Raji (cell line): ENCODE data around the gene TTF2.

Experiments used
- POLR2A ChIP-seq: IDR thresholded peaks from 2 replicates; pipeline ENCODE4 v1.6.1; 2011; ENCODE audit warnings: low read depth, low read length, control low read depth; ENCODE audit not compliant: insufficient read depth

Gene TTF2

DNA sequence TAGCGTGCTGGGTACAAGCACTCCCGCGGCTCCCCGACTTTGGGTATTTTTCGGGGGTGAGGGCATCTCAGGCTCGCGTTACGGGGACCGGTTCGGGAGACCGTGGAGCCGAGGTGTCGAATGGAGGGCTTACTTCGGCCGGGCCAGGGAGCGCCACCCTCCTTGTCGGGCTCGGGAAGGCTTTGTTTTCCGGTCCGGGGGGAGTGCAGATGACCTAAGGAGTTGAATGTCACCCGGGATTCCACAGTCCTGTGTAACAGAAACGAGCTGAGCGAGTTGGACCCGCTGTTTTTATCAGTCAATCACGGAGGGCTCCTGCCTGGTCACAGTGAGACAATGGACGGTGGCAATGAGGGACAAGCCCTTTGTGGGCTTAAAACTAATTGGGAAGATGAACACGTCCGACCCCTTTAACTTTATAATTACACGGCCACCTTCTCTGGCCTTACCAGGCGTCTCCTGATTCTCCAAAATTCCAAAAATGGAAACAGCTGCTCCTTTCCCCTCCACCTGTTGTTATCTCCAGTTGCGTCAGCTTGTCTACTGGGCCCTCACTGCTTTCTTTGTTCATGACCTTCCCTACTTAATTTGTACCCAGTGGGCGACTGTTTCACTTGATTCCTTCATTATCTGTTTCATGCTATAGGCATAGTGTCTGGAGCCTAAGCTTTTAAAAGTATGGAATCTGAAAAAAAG, 62.4 kb downstream of the TTF2 start:
- TF ChIP-seq POLR2A: no peak

DNA sequence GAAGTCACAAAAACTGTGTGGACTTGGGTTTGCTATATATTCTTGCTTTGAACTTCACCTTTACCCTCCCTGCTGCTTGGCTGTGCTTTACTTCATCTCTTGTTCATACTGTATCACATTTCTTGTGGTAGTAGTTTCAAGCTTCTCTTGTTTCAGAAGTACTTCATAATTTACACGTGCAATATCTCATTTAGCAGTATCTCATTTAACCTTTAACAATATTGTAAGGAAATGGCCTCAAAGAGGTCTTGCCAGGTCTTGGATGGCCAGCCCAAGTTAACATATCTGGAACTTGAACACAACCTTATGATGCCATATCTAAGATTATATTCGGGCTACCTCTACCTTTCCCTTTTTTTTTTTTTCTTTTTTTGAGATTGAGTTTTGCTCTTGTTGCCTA, 63.1 kb downstream of the TTF2 start:
- no peak for TF ChIP-seq POLR2A

DNA sequence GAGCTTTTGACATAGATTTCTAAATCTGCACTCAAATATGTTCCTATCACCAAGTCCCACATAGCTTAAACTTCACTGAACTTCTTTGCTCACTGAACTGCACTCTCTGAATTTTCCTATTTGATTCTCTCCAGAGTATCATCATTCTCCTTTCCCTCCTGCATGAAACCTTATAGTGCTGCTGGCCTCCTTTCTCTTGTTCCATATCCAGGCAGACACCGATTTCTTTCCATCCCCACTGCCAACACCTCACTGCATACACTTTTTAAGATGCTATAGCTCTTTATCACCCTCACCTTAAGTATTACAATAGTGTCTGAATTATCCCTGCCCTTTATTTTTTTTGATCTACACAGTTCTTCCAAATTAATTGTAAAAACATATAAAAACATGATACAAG, 64.5 kb downstream of the TTF2 start:
- TF ChIP-seq POLR2A: no peak

DNA sequence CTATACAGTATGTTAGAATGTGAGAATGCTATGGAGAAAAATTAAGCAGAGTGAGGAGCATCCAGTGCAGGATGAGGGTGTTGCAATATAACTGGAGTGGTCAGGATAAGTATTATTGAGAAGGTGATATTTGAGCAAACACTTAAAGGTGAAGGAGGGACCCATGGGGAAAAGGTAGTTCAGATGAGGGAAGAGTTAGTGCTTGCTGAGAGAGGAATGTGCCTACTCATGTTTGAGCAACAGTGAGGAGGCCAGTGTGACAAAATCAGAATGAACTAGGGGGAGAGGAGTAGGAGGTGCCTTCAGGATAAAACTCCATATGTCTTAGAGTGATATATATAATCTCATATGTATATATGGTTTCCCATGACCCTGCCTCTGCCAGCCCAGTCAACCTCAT, 67.7 kb downstream of the TTF2 start:
- no peak for TF ChIP-seq POLR2A

DNA sequence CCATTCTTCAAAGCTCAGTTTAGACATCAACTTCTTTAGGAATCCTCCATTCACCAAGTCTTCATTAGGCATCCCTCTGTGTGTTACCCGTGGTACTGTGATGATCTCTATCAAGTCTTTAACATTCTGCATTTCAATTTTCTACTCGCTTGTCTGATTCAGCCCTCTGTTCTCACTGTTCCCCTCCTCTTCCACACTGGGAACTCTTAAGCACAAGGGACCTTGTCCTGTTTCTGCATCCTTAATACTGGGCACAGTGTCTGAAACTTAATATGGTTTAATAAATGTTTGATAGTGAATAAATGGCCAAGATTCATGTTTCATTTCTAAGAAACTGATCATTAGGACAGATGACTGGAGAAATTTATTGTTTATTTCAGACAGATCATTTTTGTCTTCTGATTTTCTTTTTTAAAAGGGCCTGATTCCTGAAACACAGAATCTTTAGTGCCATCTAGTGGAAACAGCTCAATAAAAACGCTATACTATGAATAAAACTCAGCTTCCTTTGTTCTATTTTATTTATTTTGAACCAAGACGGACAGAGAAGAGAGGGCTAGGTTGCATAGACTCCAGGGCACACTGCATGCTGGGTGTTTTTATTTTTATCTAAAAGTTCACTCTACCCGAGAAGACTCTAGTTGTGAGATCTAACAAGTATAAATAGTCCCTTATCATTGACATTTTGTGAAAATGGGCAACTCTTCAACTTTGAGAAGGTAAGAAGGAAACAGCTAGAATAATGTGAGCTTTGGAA, 68.4 kb downstream of the TTF2 start:
- no peak for TF ChIP-seq POLR2A

DNA sequence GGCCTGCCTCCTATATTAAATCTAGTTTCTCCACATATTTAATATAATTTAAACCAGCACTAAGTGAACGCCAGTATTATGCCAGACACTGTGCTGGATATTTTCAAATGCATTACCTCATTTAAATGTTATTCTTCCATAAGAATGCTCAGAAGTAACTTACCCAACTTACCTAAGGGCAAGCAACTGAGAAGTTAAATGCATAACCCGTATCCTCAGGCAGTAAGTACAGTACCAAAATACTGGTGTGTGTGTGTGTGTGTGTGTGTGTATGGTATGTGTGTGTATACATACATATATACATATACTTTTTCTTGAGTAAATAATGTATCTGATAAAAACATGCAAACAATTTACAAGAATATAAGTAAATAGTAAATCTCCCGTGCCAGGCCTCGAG, 70.4 kb downstream of the TTF2 start:
- TF ChIP-seq POLR2A: no peak

DNA sequence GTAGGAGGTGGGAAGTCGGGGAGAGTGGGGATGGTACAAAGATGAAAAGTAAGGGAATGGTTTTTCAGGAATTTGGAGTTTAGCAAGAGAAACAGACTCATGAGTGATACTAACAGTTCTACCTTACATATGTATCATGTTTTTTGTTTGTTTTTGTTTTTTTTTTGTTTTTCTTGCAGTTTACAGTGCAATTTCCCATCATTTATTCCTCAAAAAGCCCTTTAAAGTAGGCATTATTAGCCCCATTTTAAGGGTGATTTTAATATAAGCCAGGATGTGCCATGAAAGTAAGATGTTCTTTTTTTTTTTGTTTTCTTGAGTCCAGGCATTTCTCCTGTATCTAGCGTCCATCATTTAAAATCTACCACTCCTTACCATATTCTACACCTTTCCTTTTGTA, 75.2 kb downstream of the TTF2 start:
- TF ChIP-seq POLR2A: no peak

DNA sequence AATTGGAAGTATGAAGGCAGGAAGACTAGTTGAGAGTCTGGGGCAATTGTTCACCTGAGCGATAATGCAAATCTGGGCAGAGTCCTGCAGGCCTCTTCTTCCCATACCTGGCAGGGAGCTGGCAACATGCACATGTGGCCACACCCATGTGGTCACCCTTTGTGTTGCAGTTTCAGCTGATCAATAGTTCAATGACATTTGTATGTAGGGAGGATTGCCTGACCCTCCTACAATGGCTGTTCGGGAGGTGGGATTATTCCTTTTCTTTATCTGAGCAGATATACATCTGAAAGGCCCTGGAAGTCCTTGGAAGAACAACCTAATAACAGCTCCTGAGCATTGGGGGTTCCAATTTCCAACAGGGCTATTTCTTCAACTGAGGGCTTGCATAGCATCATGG, 76.6 kb downstream of the TTF2 start:
- no peak for TF ChIP-seq POLR2A

DNA sequence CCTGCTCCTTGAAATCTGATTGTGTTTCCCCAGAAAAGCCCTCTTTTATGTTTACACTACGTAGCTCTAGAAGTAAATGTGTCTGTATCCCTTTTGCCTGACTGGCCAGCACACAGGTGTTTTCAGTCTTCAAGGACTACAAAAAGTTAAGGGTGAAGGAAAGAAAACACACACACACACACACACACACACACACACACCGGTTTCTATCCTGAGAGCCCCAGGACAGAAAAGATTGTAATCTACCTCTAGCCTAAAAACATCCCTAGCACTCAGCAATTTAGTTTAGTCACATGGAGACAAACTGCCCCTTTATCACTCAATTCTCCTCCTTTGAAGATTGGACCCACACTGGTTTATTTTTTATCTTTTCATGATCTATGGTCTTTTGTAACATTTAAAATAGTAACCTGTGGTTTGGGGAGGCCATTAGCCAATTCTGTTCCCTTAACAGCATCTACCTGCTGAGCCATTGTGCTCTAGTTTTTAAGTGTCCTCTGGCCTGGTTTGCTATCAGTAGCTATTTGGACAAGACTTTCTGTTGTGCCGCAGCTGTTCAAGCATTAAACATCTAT, 77.2 kb downstream of the TTF2 start:
- TF ChIP-seq POLR2A: no peak

DNA sequence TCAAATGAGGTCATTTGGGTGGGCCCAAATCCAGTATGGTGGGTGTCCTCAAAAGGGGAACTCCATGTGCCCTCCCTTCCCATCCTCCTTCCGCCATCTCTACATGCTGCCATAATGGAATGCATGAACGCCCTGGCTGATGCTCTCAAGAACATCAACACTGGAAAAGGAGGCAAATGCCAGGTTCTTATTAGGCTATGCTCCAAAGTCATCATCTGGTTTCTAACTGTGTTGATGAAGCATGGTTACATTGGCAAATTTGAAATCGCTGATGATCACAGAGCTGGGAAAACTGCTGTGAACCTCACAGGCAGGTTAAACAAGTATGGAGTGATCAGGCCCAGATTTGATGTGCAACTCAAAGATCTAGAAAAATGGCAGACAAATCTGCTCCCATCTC, 78.0 kb downstream of the TTF2 start:
- TF ChIP-seq POLR2A: no peak

DNA sequence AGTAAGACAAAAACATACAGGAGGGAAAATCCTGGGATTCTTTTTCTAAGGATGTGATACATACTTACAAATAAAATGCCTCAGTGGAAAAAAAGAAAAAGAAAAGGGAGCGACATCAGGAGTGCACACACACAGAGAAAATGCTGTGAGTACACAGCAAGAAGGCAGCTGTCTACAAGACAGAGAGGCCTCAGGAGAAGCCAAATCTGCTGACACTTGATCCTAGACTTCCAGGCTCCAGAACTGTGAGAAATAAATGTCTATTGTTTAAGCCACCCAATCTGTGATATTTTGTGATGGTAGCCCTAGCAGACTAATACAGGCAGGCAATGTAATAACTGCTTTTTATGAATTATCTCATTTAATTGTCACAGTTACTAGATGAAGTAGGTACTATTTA, 78.4 kb downstream of the TTF2 start:
- TF ChIP-seq POLR2A: no peak

DNA sequence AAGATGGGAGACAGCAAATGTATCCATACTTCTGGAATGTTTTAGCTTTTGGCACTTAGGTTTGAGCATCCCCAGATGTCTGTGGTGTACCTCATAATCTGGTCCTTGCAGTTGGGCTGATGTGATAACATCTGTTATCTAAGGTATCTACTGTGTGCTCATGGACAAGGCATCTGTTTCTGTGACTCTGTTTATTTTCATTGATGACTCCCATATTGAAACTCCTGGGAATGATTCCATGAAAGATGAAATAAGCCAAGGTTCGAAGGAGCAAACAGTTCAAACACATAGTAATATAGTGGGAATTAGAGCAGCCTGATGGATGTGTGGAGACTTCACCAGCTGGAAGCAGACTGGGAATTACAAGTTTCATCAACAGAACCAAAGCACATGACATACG, 82.1 kb downstream of the TTF2 start:
- no peak for TF ChIP-seq POLR2A

DNA sequence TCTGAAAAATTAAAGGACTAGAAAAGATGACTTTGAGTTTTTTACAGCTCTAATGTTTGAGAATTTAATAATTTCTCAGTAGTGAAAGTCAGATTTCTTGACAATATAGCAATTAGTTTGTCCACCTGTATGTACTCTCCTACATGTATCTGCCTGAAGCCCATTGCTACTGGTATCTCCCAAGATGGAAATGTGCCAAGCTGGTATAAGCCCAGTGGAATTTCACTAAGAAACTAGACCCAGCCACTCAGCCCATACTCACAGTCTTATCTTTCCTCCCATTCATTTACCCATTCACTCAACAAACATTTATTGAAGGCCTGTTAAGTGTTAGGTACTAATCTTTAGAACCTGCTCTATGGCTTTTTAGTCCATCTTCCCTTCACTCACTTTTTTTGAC, 83.0 kb downstream of the TTF2 start:
- no peak for TF ChIP-seq POLR2A

DNA sequence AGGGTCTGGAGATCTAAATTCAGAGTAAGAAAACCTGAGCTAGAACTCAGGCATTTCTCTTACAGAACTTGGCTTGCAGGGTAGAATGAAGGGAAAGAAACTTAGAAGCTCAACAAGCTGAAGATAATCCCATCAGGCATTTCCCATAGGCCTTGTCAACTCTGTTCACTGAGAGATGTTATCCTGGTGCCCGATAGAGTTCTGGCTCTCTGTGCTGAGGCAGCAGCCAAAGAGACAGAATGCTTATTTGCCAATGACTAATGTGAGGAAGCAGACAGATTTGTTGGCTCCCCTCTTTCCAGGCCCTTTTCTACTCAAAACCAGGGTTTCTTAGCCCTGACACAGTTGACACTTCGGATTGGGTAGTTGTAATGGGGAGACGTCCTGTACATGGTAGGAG, 83.7 kb downstream of the TTF2 start:
- no peak for TF ChIP-seq POLR2A

DNA sequence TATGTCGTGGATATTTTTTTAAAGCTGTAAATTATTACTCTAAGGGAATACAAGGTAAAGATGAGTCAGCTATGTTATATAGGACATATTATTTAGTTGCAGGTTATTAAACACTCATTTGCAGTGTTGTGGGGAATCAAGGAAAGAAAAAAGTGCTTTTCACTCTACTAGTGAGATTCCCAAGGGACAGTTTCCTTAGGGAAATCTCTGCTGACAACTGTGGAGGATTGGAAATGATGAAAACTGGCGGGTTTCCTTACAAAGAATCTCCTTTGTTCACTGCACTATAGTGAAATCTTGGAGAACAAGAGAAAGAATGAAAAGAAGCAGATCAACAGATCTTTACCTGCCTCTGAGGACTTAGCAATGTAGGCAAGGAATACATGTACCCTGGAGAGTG, 85.9 kb downstream of the TTF2 start:
- TF ChIP-seq POLR2A: no peak

DNA sequence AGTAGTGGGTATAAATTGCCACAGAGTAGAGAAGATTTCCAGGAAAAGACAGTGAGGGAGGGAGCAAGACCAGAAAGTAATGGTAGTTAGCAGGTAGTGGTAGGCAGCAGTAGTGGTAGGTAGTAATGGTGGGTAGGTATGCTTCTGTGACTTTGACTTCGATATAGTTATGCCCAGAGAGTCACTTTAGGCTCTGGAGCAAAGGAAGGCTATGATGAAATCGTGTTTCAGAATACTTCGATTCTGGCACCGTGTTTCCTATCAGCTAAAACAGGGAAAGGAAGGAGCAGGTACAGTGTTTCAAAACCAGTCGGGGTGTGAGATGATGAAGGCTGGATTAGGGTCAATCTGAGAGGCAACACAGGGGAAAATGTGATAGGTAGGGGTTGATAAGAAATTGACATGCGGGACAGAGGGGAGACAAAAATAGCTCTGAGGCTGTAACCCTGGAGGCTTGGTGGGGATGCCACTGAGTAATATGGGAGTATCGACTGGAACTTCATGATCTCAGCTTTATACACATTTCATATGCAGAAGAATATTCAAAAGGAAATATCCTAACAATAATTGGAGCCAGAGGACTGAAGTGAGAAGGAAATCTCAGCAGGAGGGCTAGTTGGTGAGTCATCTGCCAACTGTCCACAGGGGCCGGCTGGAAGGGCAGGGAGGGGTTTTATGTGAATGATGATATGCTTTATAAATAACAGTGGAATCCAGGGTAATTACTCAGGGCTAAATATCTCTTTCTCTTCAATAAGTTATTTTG, 86.6 kb downstream of the TTF2 start:
- no peak for TF ChIP-seq POLR2A
